Aorta (tissue), 5 donors: Measurements from ENCODE around the gene CTNNBIP1. TPM values are rescaled to one million over a fixed set of nuclear protein-coding genes. Genes with fewer than 3 reads are reported as not detected.

Experiments used
- ATAC-seq: fragments of 200-7000 bp; cut with Tn5 transposase; one replicate; pipeline ENCODE4 v1.9.1; 2022; ENCODE audit warnings: moderate library complexity; ENCODE audit not compliant: low FRiP score
- DNase-seq, 2 donors: peaks; one replicate each; pipeline ENCODE4 v3.0.0-alpha.2; 2020
- H3K27ac ChIP-seq, 2 donors: one replicate each; pipeline ENCODE4 v1.5.1; 2013; ENCODE audit warnings: low read length in 2 of 2, mild to moderate bottlenecking in 2 of 2, moderate library complexity in 2 of 2, control low read depth in 1 of 2, inconsistent platforms in 1 of 2, low read depth in 1 of 2
- H3K27me3 ChIP-seq, 2 donors: one replicate each; pipeline ENCODE4 v1.6.1; 2013; ENCODE audit warnings: control low read depth in 1 of 2, low read length in 1 of 2, mild to moderate bottlenecking in 1 of 2, moderate library complexity in 1 of 2; ENCODE audit not compliant: insufficient read depth in 2 of 2, control insufficient read depth in 1 of 2
- H3K36me3 ChIP-seq, 2 donors: one replicate each; pipeline ENCODE4 v1.6.1; 2013; ENCODE audit warnings: control low read depth in 1 of 2, low read length in 1 of 2, mild to moderate bottlenecking in 1 of 2; ENCODE audit not compliant: insufficient read depth in 2 of 2, control insufficient read depth in 1 of 2
- H3K4me1 ChIP-seq, 2 donors: one replicate each; pipeline ENCODE4 v1.6.1; 2013; ENCODE audit warnings: low read length in 2 of 2, control low read depth in 1 of 2, mild to moderate bottlenecking in 1 of 2, moderate library complexity in 1 of 2; ENCODE audit not compliant: insufficient read depth in 2 of 2, control insufficient read depth in 1 of 2
- H3K4me3 ChIP-seq, 2 donors: one replicate each; pipeline ENCODE4 v1.5.1; 2013; ENCODE audit warnings: low read length in 2 of 2, control low read depth in 1 of 2, mild to moderate bottlenecking in 1 of 2
- H3K9me3 ChIP-seq: one replicate; pipeline ENCODE4 v1.6.1; 2013; ENCODE audit warnings: mild to moderate bottlenecking, low read length; ENCODE audit not compliant: control insufficient read depth
- WGBS, 2 donors: extraction: QIAGEN DNeasy Blood & Tissue Kit; methylation state at CpG; one replicate each; pipeline ENCODE4 v1.1.7; 2013; 5-methylcytosine and 5-hydroxymethylcytosine counted together
- intact Hi-C, 2 donors: fragments of 100-400 bp; cut with DNase I; formaldehyde crosslinking; loops; one replicate each; pipeline versions ENCODE4 v1.14.2 to v1.15.0; 2022
- polyA plus RNA-seq, 2 donors: library from polyadenylated mRNA; stranded (reverse); fragments of 200-250 nt; gene quantifications; one replicate each; pipeline ENCODE4 v1.2.3, GENCODE V29; 2013
- total RNA-seq, 2 donors: library from RNA; stranded (reverse); fragmentation: NEBNext Ultra II Directional; extraction: Animal tissue kit (Norgen Biotek cat#: 25700); gene quantifications; one replicate each; pipeline ENCODE4 v1.2.1, GENCODE V29; 2021
- donor health status: healthy with polysubstance abuse.
- donor health status: Bipolar disorder and iron deficiency.
- donor health status: DM: no; HTN: no; CAD: no.
- donor health status: DM: no; HTN: no; CAD: no.
- donor health status: DM: yes; HTN: yes; CAD: no.

The CTNNBIP1 gene
- total and polyA plus RNA-seq, 4 donors, result 8.4 to 18.8 (median 14.3) TPM

DNA sequence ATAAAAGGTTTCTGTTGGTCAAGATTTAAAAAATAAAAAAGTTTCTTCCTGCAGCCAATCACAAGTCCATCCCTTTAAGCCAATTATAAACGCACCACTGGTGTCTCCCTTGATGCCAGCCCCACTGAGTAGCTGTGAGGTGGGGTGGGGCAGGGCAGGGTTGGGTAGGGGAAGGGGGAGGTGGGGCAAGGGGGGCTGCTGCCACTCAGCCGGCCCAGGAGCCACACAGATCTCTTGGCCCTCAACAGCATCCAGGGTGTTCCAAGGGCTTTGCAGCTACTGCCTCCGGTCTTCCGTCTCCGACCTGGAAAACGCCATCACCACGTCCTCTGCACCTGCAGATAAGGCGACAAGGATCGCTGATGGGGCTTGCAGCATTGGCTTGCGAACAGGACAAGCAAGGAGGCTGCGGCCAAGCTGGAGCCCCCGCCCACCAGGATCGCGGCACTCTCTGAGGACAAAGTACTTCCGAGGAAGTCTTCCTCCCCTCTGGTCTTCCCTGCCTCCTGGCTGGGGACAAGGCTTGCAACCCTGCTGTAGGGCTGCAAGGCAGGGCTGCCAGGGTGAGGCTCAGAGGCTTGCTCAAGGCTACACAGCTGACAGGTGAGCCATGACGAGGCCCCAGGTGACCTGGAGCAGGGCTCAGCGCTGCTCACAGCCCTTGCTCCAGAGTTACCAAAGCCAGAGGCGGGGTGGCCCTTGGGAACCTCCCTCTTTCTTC, 59.5 kb downstream of the CTNNBIP1 start:
- WGBS, 2 donors, result 73 to 83% methylated on average over 18 of the region's 18 CpGs
- intact Hi-C loops, result no loop called here
- no peak for ATAC-seq

DNA sequence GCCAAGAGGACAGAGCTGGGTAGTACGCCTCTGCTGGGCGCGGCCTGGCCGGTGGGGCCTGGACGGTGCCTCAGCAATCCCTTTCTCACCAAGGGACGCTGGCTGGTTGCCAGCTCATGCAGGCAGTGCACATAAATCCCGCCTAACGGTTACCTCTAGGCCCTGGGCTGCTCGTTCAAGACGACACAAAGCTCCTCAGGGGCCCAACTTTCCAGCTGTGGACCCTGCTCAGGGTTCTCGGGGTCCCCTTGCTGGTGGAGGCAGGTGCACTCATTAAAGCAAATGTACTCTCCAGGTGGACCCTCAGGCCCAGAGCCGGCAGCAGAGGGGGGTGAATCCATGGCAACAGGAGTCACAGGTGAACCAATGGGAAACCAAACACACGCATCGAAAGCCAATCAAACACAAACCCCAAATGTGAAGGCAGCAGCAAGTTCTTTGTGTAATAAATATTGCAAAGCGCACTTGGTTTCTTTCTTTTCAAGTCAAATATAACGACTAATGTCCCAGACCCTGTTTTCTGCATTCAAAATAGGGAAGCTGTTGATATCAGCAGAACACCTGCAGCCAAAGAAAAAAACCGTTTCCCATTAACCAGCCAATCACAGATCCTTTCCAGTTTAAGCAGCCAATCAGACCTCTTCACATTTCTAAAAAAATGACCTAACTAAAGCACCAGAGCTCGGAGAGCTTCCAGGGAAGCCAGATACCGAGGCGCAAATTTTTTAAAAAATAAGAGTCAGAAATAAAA, 60.2 kb downstream of the CTNNBIP1 start:
- no peak overlapping the region for H3K4me3 ChIP-seq
- intact Hi-C loops, result no loop called here
- WGBS, 2 donors, result 79 to 80% methylated on average over 19 to 20 of the region's 20 CpGs
- no peaks in the 10 kb centered on the region for H3K27me3 ChIP-seq
- DNase-seq (no peak), ATAC-seq (no peak)
- no peaks in the 10 kb centered on the region for H3K36me3 ChIP-seq
- no peaks in the 10 kb centered on the region for H3K9me3 ChIP-seq
- H3K27ac ChIP-seq, result no peak overlapping the region
- H3K4me1 ChIP-seq, result no peaks in the 10 kb centered on the region

More for the DNA sequence above, 59.5 kb downstream of the CTNNBIP1 start:
- Histone ChIP-seq H3K9me3 (no peaks in the 10 kb centered on the region), H3K4me1 (no peaks in the 10 kb centered on the region), H3K27ac (no peak overlapping the region), H3K4me3 (no peak overlapping the region), H3K27me3 (no peaks in the 10 kb centered on the region), H3K36me3 (no peaks in the 10 kb centered on the region)
- no peak for DNase-seq

DNA sequence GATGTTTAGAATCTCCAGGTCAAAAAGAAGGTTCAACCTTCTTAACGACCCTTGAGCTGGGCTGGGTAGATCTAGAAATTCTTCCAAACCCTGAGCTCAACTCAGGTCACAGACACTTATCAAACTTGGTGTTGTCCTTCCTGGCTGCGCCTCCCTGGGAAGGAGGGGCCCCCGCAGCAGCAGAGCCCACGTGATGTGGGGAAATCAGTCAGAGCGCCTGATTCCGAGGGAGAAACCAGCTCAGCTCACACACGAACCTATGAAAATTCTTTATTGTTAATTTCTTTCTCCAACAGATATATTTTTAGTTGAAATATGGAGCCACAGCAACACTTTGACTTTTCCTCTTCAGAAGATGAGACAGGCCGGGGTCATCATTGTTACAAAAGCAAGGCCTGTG, 62.0 kb downstream of the CTNNBIP1 start:
- Histone ChIP-seq H3K36me3 (no peaks in the 10 kb centered on the region), H3K27me3 (no peaks in the 10 kb centered on the region), H3K4me1 (no peaks in the 10 kb centered on the region), H3K4me3 (no peak overlapping the region), H3K9me3 (no peaks in the 10 kb centered on the region), H3K27ac (no peak overlapping the region)
- intact Hi-C loops, result no loop called here
- DNase-seq (no peak), ATAC-seq (no peak)
- WGBS, 2 donors, result 67 to 72% methylated on average over 8 of the region's 8 CpGs

DNA sequence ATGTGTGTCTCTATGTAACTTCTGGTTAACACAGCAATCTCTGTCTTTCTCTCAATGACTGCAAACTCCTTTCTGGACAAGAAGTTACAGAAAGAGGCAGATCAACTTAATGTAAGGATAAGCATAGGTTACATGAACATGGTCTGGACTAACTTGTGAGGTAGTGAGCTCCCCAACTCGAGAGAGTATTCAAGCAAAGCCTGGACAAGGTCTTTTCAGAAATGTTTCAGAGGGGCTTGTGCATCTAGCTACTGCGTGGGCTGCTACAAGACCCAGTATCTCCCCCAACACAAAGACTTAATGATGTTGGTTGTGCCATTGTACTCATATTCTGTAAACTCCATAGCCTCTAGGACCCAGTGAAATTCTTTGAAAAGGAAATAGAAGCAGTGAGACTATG, 62.8 kb downstream of the CTNNBIP1 start:
- no peaks in the 10 kb centered on the region for H3K36me3 ChIP-seq
- no peaks in the 10 kb centered on the region for H3K4me1 ChIP-seq
- intact Hi-C loops, result no loop called here
- H3K4me3 ChIP-seq, result no peak overlapping the region
- WGBS, 2 donors, result 92 to 94% methylated on average over 2 of the region's 2 CpGs
- H3K9me3 ChIP-seq, result no peaks in the 10 kb centered on the region
- no peak for ATAC-seq
- no peak for DNase-seq
- no peaks in the 10 kb centered on the region for H3K27me3 ChIP-seq
- no peak overlapping the region for H3K27ac ChIP-seq

DNA sequence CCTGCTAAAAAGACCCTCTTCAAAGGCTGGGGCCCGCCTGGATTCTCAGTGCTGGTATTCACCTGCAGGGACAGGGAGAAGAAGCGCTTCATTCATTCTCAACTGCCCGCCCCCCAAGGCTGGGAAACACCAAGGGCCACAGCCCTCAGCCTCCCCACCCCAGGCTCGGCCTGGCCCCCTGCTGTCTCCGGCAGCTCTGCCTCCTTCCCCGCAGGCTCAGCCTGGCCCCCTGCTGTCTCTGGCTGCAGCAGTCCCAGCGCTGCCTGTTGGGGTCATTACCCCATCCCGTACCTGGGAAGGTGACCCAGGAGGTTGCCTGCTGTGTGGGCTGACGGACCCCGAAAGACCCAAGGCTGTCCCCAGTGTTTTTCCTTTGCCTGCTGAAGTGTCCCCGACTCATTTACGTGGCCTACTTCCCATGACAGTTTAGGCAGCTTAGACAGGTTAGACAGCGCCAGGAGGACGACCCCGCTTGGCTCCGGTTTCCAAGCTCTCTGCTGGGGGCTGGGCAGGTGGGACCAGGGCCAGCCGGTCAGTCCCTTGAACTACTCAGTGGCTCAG, 63.4 kb downstream of the CTNNBIP1 start:
- Histone ChIP-seq H3K4me1 (no peaks in the 10 kb centered on the region), H3K4me3 (no peak overlapping the region), H3K9me3 (no peaks in the 10 kb centered on the region), H3K27ac (no peak overlapping the region), H3K36me3 (no peaks in the 10 kb centered on the region), H3K27me3 (no peaks in the 10 kb centered on the region)
- ATAC-seq, result no peak
- intact Hi-C loops, result no loop called here
- 89% methylated on average over 17 of the region's 17 CpGs for WGBS, 2 donors
- DNase-seq, result peak in 1 of 2 donors; percentile 33

DNA sequence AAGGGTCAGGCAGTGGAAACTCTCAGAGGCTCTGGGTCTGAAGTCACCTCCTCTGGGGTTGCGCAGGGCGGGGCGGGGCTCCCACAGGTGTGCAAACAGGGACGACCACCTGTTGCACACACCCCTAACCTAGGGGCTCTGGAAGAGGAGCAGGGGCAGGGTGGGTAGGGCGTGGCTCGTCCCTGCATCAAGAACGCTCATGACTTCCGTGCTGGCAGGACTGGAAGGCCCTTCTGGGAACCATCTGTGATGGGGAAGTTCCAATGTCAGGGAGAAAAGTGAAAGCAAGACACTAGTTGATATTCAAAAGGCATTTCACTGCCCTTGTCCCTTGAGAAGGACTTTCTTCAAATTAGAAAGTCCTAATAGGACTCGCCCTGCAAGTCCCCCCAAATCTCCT, 64.2 kb downstream of the CTNNBIP1 start:
- Histone ChIP-seq H3K4me3 (no peak overlapping the region), H3K4me1 (no peaks in the 10 kb centered on the region), H3K36me3 (no peaks in the 10 kb centered on the region), H3K9me3 (no peaks in the 10 kb centered on the region), H3K27me3 (no peaks in the 10 kb centered on the region), H3K27ac (no peak overlapping the region)
- WGBS, 2 donors, result 75 to 81% methylated on average over 9 of the region's 9 CpGs
- intact Hi-C loops, result no loop called here
- ATAC-seq (no peak), DNase-seq (peak in 1 of 2 donors; percentile 52)

DNA sequence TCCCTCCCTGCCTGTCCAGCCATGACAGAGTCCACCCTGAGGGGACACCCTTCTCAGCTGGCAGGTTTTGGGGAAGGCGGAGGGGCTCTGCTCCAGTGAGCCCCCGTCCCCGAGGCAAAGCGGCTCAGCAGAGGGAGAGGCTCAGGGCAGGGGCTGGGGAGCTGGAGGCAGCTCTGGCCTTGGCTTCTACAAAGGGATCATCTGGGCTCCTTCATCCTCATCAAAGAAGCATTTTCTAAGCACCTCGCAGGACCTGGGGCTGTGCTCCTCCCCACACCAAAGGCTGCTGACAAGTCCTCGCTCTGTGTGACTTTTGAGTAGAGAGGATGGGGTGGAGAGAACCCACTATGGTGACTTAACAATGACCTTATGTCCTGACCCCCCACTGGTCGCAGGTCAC, 65.3 kb downstream of the CTNNBIP1 start:
- WGBS, 2 donors, result 85 to 90% methylated on average over 7 of the region's 7 CpGs
- Histone ChIP-seq H3K36me3 (no peaks in the 10 kb centered on the region), H3K27ac (no peak overlapping the region), H3K4me1 (no peaks in the 10 kb centered on the region), H3K27me3 (no peaks in the 10 kb centered on the region), H3K9me3 (no peaks in the 10 kb centered on the region), H3K4me3 (no peak overlapping the region)
- intact Hi-C loops, result no loop called here
- no peak for ATAC-seq
- no peak for DNase-seq

DNA sequence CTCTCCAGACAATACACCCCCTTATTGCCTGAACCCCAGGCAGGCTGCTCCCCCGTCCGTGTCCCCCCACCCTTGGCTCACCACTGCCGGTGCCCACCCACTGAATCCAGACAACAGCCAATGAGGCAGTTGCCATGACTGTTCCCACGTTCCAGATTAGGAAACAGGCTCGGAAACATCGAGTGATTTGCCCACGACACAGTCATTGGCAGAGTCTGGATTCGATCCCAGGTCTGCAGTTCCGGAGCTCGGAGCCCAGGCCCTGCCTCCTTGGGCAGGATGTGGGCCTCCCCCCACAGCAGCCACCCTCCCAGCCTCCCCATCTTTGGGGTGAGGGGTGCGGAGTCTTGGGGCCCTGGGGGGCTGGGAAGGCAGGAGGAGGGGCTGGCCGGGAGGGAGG, 66.0 kb downstream of the CTNNBIP1 start:
- no peaks in the 10 kb centered on the region for H3K36me3 ChIP-seq
- ATAC-seq, result peak; percentile 2
- H3K4me1 ChIP-seq, result no peaks in the 10 kb centered on the region
- intact Hi-C loops, result no loop called here
- no peak overlapping the region for H3K4me3 ChIP-seq
- H3K27ac ChIP-seq, result no peak overlapping the region
- H3K27me3 ChIP-seq, result no peaks in the 10 kb centered on the region
- no peak for DNase-seq
- H3K9me3 ChIP-seq, result no peaks in the 10 kb centered on the region
- 10% methylated on average over 11 to 12 of the region's 12 CpGs for WGBS, 2 donors

DNA sequence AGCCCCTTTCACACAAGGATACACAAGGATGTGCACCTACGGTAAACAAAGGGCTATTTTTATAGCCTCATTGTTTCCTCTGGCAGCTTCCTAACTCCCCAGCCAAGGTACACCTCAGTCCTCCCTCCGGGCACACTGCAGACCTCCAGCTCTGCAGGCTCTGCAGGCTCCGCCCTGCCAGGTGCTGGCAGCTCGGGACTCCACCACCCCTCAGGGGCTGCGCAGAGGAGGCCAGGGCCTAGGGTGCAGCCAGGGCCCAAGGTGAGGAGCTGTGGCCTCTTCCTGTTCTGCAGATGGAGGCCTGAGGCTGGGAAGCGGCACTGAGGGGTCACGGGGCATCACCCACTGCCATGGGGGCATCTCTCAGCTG, 66.5 kb downstream of the CTNNBIP1 start:
- DNase-seq (no peak), ATAC-seq (no peak)
- Histone ChIP-seq H3K4me3 (no peak overlapping the region), H3K9me3 (no peaks in the 10 kb centered on the region), H3K4me1 (no peaks in the 10 kb centered on the region), H3K36me3 (no peaks in the 10 kb centered on the region), H3K27ac (no peak overlapping the region), H3K27me3 (no peaks in the 10 kb centered on the region)
- intact Hi-C loops, result no loop called here
- WGBS, 2 donors, result 66 to 69% methylated on average over 7 of the region's 7 CpGs
